GM12865 (cell line): ENCODE data around the gene AP1S3.
"Not testable (repeated sequence)": the region's sequence is repeated elsewhere in the genome, so short reads cannot be mapped to it uniquely, and the experiment has no call there.

Source experiments
- DNase-seq: peaks from one replicate; pipeline ENCODE4 v3.0.0; 2010; ENCODE audit warnings: low read depth
- H3K4me3 ChIP-seq: 2 replicates; pipeline ENCODE4 v1.5.1; 2011; ENCODE audit warnings: mild to moderate bottlenecking, low read depth, low read length, control low read depth
- CTCF ChIP-seq: IDR thresholded peaks from 2 replicates; pipeline ENCODE4 v1.5.1; 2011; ENCODE audit warnings: low read length, control low read depth, low read depth, inconsistent platforms; ENCODE audit not compliant: insufficient read depth; ENCODE audit errors: missing control alignments

The AP1S3 gene

DNA sequence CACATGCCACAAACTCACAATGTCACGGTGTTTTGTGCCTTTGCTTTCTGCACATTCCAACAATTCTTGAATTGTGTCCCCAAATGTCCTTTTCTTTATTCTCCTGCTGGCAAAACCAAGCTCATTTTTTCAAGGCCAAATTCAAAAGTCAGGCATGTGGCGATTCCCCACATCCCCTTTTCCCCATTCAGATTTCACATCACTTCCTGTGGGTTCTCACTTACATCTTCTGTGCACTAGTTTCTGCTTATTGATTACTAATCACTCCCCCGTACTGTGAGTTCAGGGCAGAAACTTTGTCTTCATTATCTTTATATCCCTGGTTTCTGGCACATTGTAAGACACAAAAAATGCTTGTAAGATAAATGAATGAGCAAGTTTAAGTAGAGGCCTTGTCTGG is 69.2 kb downstream of the AP1S3 start:
- DNase-seq: no peak
- H3K4me3 ChIP-seq: no peak overlapping the region
- no peak for TF ChIP-seq CTCF

DNA sequence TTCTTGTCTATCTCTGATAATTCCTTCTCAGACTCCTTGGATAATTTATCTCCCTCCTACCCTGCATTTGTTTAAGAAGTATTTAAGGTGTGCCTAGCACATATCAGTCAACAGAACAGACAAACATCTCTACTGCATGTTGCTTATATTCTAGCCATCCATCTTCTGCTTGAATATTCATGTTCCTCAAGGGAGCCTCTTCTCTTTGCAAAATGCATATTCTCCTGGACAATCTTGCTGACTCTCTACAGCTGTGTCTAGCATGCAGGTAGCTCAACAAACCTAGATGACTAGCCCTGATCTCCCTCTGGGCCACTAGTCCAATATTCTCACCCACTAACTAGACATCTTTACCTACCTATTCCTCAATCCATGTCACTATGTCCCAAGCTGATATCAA is 70.0 kb downstream of the AP1S3 start:
- TF ChIP-seq CTCF: no peak
- H3K4me3 ChIP-seq: no peak overlapping the region

GRCh38 chr2:223765221-223765785 is 72.1 kb downstream of the AP1S3 start:
- no peak for TF ChIP-seq CTCF
- DNase-seq: no peak
- H3K4me3 ChIP-seq: no peak overlapping the region

More for the DNA sequence above, 70.0 kb downstream of the AP1S3 start:
- DNase-seq: no peak

- DNase-seq: no peak
- TF ChIP-seq CTCF: no peak
- no peak overlapping the region for H3K4me3 ChIP-seq
Observed at GRCh38 chr2:223764796-223765195, 72.6 kb downstream of the AP1S3 start.

GRCh38 chr2:223762853-223763252 is 74.5 kb downstream of the AP1S3 start:
- H3K4me3 ChIP-seq: no peak overlapping the region
- DNase-seq: peak; percentile 23
- TF ChIP-seq CTCF: no peak

DNA sequence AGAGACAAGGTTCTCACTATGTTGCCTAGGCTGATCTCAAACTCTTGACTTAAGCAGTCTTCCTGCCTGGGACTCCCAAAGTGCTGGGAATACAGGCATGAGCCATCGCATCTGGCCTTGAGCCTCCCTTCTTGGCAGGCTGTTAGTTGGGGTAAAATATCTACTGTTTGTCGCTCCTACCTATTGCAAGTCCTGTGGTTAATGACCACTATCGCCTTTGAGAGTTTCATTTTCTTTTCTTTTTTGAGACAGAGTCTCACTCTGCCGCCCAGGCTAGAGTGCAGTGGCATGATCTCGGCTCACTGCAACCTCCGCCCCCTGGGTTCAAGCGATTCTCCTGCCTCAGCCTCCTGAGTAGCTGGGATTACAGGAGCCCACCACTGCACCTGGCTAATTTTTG is 75.6 kb downstream of the AP1S3 start:
- peak; percentile 71 for DNase-seq
- H3K4me3 ChIP-seq: not testable (repeated sequence)

- no peak overlapping the region for H3K4me3 ChIP-seq
- peak; percentile 38 for TF ChIP-seq CTCF
- DNase-seq: peak; percentile 72
Observed at GRCh38 chr2:223760838-223761502, 76.4 kb downstream of the AP1S3 start.
